DND-41 (cell line): Measurements from ENCODE around the gene DLG2.

Source experiments
- ATAC-seq: fragments of 200-7000 bp; cut with Tn5 transposase; 3 replicates; pipeline ENCODE4 v1.9.1; 2021; ENCODE audit warnings: low read depth; ENCODE audit not compliant: insufficient read depth
- DNase-seq: peaks from one replicate; pipeline ENCODE4 v3.0.0-alpha.2; 2020
- H2AFZ ChIP-seq: 2 replicates; pipeline ENCODE4 v1.6.0; 2012; ENCODE audit warnings: low read depth, low read length
- H3K27ac ChIP-seq: 2 replicates; pipeline ENCODE4 v1.5.1; 2012; ENCODE audit warnings: low read length, inconsistent platforms
- H3K27me3 ChIP-seq: fragments of 200-600 bp; sonication (generic); 2 replicates; pipeline ENCODE4 v1.6.0; 2012; ENCODE audit warnings: low read length, mild to moderate bottlenecking, inconsistent platforms; ENCODE audit not compliant: insufficient read depth, poor library complexity
- H3K36me3 ChIP-seq: 2 replicates; pipeline ENCODE4 v1.5.1; 2012; ENCODE audit warnings: low read length, inconsistent platforms; ENCODE audit not compliant: insufficient read depth
- H3K4me1 ChIP-seq: 2 replicates; pipeline ENCODE4 v1.5.1; 2012; ENCODE audit warnings: mild to moderate bottlenecking, low read length; ENCODE audit not compliant: insufficient read depth
- H3K4me2 ChIP-seq: 2 replicates; pipeline ENCODE4 v1.6.0; 2012; ENCODE audit warnings: mild to moderate bottlenecking, moderate library complexity, low read length, inconsistent platforms; ENCODE audit not compliant: insufficient read depth
- H3K4me3 ChIP-seq, 2 experiments: fragments of 200-600 bp in 1 of 2; shearing (Covaris generic) in 1 of 2; 2 replicates each; pipeline ENCODE4 v1.5.1; 2012 to 2016; ENCODE audit warnings: inconsistent platforms in 2 of 2, low read length in 2 of 2, mild to moderate bottlenecking in 2 of 2, low read depth in 1 of 2, moderate library complexity in 1 of 2
- H3K79me2 ChIP-seq: 2 replicates; pipeline ENCODE4 v1.6.0; 2012; ENCODE audit warnings: low read length, inconsistent platforms; ENCODE audit not compliant: insufficient read depth
- H3K9ac ChIP-seq: 2 replicates; pipeline ENCODE4 v1.6.0; 2012; ENCODE audit warnings: low read depth, mild to moderate bottlenecking, inconsistent platforms, low read length, moderate library complexity
- H3K9me3 ChIP-seq: 2 replicates; pipeline ENCODE4 v1.5.1; 2012; ENCODE audit warnings: low read length, moderate library complexity, mild to moderate bottlenecking, inconsistent platforms; ENCODE audit not compliant: insufficient read depth, severe bottlenecking
- H4K20me1 ChIP-seq: 2 replicates; pipeline ENCODE4 v1.6.0; 2012; ENCODE audit warnings: low read length; ENCODE audit not compliant: insufficient read depth
- CTCF ChIP-seq: IDR thresholded peaks from 2 replicates; pipeline ENCODE4 v1.5.1; 2012; ENCODE audit warnings: borderline replicate concordance, low read length, moderate library complexity, mild to moderate bottlenecking; ENCODE audit not compliant: poor library complexity, severe bottlenecking; ENCODE audit errors: extremely low read depth
- EZH2 ChIP-seq: IDR thresholded peaks from 3 replicates; pipeline ENCODE4 v1.6.1; 2012; ENCODE audit warnings: borderline replicate concordance, low read depth, mild to moderate bottlenecking, moderate library complexity, low read length, inconsistent platforms; ENCODE audit not compliant: severe bottlenecking

Gene DLG2

GRCh38 chr11:84140386-84141169, 1486.6 kb downstream of the DLG2 start:
- no peaks in the 10 kb centered on the region for H3K27me3 ChIP-seq
- no peaks in the 10 kb centered on the region for H3K79me2 ChIP-seq
- DNase-seq, result no peak
- ATAC-seq, result no peak
- no peak overlapping the region for H3K4me2 ChIP-seq
- no peaks in the 10 kb centered on the region for H3K9me3 ChIP-seq
- H2AFZ ChIP-seq, result no peak overlapping the region
- H3K4me1 ChIP-seq, result no peaks in the 10 kb centered on the region
- TF ChIP-seq EZH2 (no peak), CTCF (no peak)
- H3K9ac ChIP-seq, result no peak overlapping the region
- no peak overlapping the region for H3K4me3 ChIP-seq
- no peak overlapping the region for H3K27ac ChIP-seq
- H3K36me3 ChIP-seq, result no peaks in the 10 kb centered on the region
- no peaks in the 10 kb centered on the region for H4K20me1 ChIP-seq

- ATAC-seq (no peak), DNase-seq (no peak)
- Histone ChIP-seq H3K79me2 (no peaks in the 10 kb centered on the region), H2AFZ (no peak overlapping the region), H3K27ac (no peak overlapping the region), H3K4me3 (no peak overlapping the region), H4K20me1 (no peaks in the 10 kb centered on the region), H3K4me2 (no peak overlapping the region), H3K4me1 (no peaks in the 10 kb centered on the region), H3K27me3 (no peaks in the 10 kb centered on the region), H3K9ac (no peak overlapping the region), H3K36me3 (no peaks in the 10 kb centered on the region), H3K9me3 (no peaks in the 10 kb centered on the region)
- TF ChIP-seq CTCF (no peak), EZH2 (no peak)
Observed at GRCh38 chr11:84137960-84138359, 1489.2 kb downstream of the DLG2 start.

- H3K27me3 ChIP-seq, result no peaks in the 10 kb centered on the region
- ATAC-seq, result no peak
- no peak overlapping the region for H3K4me3 ChIP-seq
- no peak overlapping the region for H3K9ac ChIP-seq
- no peaks in the 10 kb centered on the region for H3K9me3 ChIP-seq
- H3K4me1 ChIP-seq, result no peaks in the 10 kb centered on the region
- TF ChIP-seq CTCF (no peak), EZH2 (no peak)
- no peak for DNase-seq
- H4K20me1 ChIP-seq, result no peaks in the 10 kb centered on the region
- no peaks in the 10 kb centered on the region for H3K36me3 ChIP-seq
- no peaks in the 10 kb centered on the region for H3K79me2 ChIP-seq
- no peak overlapping the region for H3K4me2 ChIP-seq
- no peak overlapping the region for H2AFZ ChIP-seq
- H3K27ac ChIP-seq, result no peak overlapping the region
Observed at GRCh38 chr11:84137505-84137904, 1489.6 kb downstream of the DLG2 start.
